Measurements from ENCODE around the gene ZCRB1.
A peak's percentile ranks its signal among the peaks of the same experiment; 100 is the strongest.

The ZCRB1 gene

GRCh38 chr12:42327227-42327590 lies 1.3 kb upstream of the ZCRB1 start:
- DNase-seq (ENCODE audit: low spot score), result no peak

DNA sequence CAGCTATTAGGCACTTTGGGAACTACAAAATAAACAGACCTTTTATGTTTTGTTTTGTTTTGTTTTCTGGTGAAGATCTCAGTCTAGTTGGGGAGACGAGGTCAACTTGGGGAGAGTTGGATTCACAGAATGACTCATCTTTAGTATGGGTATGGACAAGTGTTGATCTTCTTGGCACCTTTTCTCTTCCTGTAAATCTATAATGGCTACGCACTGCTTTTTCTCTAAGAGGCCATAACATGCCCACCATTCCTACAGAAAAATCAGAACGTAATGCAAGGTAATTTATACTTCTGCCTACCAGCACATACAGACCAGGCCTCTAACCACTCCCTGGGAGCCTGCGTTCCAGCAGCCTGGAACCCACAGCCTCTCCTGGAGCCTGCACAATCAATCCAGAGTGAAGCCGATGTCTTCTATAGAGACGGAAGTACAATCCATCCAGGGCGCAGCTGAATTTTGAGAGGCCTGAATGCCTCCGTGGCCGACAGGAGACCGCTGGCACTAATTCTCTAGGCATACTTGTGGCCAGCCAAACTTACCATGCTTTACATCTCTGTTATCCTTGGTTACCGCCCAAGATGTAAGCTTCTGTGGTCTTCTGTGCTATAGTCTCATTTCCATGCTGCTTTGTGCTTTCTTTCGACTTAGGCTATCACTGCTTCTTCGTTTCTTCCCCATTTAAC lies 790 bp upstream of the ZCRB1 start:
- peak; percentile 17 for DNase-seq (ENCODE audit: low spot score)

DNA sequence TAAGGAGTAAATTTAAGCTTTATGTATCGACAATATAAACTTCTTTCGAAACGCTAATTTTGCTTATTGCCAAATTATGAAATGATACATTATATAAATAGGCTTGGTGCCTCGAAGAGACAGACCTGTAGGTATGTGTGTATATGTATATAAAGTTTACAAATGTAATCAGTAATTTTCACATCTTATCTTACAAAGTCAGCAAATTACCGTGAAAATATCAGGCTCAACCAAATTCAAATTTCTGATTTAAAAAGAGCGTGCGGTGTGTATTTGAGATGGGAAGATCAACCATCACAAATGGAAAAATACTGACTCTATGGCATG lies 605 bp downstream of the ZCRB1 start:
- no peak for DNase-seq (ENCODE audit: low spot score)

DNA sequence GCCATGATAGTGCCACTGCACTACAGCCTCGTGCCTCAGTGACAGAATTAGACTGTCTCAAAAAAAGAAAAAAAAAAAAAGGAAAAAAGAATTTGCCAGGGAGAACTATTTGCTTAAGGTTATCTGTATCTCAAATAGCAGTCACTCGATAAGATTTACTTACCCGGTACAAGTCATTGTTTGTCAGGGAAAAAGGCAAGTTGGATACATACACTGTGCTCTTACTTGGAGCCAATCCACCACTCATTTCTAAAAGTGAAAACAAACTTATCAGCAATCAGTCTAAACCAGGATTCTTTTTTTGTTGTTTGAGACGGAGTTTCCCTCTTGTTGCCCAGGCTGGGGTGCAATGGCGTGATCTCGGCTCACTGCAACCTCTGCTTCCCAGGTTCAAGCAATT lies 2.0 kb downstream of the ZCRB1 start:
- no peak for DNase-seq (ENCODE audit: low spot score)

DNA sequence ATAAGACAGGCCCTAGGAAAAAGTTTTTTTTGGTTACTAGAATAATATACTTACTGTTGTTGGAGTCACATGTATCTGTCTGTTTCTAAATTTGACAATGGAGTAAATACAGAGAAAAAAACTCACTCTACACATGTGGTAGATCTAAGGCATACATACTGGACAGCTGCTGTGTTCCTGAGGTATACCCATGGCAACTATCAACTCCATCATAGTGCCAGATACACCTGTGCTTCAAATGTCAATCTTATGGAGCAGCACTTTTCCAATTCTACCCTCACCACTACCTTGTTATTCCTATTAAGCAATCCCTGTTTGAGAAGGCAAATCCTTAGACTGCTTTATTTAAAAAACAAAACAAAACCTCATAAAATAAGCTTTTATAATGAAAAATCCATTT lies 3.3 kb downstream of the ZCRB1 start:
- DNase-seq (ENCODE audit: low spot score), result no peak

DNA sequence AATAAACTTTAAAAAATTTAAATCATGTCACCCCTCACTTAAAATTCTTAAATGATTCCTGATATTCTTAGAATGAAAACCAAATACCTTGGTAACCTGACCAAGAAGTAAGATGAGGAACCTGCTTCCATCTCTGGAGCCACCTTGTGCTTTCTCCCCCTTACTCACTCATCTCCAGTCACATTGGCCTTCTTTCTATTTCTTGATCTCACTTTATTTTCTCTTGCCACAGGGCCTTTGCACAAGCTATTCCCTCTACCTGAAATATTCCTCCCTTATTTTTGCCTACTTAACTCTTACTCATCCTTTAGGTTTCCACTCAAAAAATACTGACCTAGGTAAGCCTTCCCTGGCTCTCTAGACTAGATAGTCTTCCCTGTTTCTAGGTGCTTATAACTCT lies 5.1 kb downstream of the ZCRB1 start:
- no peak for DNase-seq (ENCODE audit: low spot score)

DNA sequence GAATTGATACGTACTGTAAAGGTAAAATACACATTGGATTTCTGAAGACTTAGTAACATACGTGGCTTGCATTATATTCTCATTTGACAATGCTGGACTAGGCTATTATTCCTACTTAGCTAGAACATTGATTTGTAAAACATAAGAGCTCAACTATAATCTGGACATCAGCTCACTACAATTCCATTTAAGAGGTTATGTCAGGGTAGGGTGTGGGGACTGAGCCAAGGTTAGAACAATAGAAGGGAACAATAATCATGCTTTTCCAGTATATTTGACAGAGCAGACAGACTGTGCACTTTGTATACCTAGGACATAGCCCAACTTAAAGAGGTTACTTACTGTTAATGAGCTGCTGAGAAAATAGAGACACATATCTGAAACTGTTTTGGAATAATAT lies 10.8 kb downstream of the ZCRB1 start:
- DNase-seq (ENCODE audit: low spot score), result no peak

DNA sequence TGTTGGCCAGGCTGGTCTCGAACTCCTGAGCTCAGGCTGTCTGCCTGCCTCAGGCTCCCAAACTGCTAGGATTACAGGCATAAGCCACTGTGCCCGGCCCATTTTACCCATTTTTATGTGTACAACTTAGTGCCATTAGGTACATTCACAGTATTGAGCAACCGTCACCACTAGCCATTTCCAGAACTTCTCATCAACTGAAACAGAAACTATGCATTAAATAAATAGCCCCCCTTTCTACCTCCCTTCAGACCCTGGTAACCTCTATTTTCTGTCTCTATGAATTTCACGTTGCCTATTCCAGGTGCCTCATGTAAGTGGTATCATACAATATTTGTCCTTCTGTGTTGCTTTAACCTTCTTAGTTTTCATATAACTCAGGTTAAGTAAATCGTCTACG lies 15.9 kb downstream of the ZCRB1 start:
- no peak for DNase-seq (ENCODE audit: low spot score)

DNA sequence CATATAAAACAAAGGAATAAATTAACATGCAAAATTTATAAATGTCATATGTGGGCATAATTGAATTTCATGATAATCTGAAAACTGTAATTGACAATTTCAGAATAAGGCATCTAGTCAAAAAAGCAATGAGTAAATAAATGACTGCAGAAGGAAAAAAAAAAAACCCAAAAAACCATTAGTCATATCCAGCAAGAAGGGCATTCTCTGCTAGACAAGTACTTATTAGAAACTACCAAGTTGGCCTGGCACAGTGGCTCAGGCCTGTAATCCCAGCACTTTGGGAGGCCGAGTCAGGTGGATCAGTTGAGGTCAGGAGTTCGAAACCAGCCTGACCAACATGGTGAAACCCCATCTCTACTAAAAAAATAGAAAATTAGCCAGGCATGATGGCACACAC lies 17.5 kb downstream of the ZCRB1 start:
- no peak for DNase-seq (ENCODE audit: low spot score)

DNA sequence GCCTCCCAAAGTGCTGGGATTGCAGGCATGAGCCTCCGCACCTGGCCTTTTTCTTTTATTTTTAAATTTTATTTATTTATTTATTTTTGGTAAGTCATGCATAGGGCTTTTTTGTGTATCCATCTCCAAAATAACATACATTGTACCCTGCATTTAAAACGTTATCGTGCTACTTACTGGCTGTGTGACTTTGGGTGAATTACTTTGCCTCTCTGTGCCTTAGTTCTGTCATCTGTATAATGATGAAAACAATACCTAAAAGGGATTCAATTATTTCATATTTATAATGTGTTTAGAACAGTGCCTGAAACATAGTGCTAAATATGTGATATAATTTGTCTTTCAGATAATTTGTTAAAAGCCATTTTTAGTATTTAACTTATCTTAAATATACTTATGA lies 19.6 kb downstream of the ZCRB1 start:
- no peak for DNase-seq (ENCODE audit: low spot score)

- DNase-seq (ENCODE audit: low spot score), result peak; percentile 66
Measured at GRCh38 chr12:42299392-42300308, 26.2 kb downstream of the ZCRB1 start.

GRCh38 chr12:42298887-42299286 lies 27.0 kb downstream of the ZCRB1 start:
- no peak for DNase-seq (ENCODE audit: low spot score)

- DNase-seq (ENCODE audit: low spot score), result no peak
Measured at GRCh38 chr12:42296503-42297109, 29.3 kb downstream of the ZCRB1 start.

DNA sequence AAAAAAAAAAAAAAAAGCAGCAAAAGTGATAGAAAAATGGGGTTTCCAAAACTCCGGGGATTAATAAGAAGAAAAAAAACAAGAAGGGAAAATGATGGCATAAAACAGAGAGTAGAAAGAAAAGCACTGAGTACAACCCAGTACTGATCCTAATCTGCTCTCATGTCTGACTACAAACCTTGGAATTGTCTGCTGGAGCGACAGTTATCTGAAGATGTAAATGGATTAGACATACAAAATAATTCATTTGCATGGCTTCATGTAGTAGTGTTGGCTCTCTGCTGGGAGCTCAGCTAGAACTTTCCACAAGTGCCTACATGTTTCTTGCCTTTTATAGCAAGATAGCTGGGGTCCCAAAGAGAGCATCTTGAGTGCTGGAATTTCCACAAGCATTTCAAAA lies 34.2 kb downstream of the ZCRB1 start:
- no peak for DNase-seq (ENCODE audit: low spot score)

GRCh38 chr12:42288544-42288943 lies 37.4 kb downstream of the ZCRB1 start:
- DNase-seq (ENCODE audit: low spot score), result no peak

GRCh38 chr12:42286741-42287140 lies 39.2 kb downstream of the ZCRB1 start:
- DNase-seq (ENCODE audit: low spot score), result no peak

DNA sequence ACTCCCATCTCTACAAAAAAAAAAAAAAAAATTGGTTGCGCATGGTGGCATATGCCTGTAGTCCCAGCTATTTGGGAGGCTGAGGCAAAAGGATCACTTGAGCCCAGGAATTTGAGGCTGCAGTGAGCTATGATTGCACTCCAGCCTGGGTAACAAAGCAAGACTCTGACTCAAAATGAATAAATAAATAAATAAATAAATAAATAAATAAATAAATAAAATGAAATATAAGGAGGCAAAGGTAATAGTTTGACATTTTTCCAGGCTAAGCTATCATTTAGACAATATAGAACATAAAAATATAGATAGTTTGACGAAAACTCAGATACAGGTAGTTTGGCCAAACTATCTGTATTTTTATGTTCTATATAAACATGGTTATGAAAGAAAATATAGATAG lies 40.5 kb downstream of the ZCRB1 start:
- no peak for DNase-seq (ENCODE audit: low spot score)

DNA sequence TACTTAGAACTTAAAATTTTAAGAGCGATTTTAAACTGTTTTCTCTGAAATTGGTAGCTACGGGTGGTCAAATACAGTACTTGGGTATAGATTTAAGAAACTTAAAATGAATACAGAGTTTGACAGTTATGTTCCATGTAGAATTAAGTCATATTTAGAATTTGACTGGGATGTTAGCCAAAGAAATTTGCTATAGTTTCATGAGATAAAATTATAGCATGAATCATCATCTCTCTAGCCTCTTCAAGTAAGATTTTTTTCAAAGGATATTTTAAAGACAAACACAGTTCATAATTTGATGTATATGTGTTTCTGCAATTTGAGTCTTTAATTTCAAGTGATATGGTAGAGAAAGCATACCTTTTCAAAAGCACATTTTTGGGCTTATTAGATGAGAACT lies 41.0 kb downstream of the ZCRB1 start:
- DNase-seq (ENCODE audit: low spot score), result no peak

GRCh38 chr12:42284157-42284556 lies 41.7 kb downstream of the ZCRB1 start:
- DNase-seq (ENCODE audit: low spot score), result no peak

GRCh38 chr12:42283739-42284138 lies 42.2 kb downstream of the ZCRB1 start:
- DNase-seq (ENCODE audit: low spot score), result no peak

DNA sequence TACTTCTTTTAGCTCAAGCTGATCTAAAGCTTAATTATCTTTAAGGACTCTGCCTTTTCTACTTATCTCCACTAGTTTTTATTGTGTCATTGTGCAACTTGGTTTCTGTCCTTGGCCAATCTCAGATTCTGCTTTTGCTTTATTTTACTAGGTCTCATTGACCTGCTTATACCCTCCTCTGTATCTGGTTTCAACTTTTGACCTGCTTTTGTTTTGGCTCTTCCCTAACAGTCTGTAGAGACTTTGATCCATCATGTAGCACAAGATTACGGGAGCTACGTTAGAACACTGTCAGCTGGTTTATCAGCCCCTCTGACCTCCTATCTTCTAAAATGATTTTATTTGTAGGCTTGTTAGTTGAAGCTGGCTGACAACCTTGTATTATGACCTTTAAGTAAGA lies 43.6 kb downstream of the ZCRB1 start:
- DNase-seq (ENCODE audit: low spot score), result no peak

DNA sequence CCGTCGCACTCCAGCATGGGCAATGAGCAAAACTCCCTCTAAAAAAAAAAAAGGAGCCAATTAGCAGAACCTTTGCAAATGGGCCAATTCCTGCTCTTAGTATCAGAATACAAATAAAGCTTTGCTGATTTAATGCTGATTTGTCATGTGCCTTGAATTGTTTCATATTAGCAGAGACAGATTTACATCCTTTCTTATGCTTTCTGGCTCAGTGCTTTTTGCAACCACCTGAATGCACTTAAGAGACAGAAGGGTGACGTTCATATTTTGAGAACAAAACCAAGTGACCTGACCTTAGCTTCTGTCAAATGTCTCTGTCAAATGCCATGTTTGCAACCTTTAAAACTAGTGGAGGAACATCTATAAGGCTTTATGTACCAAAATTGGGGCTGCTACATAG lies 44.0 kb downstream of the ZCRB1 start:
- DNase-seq (ENCODE audit: low spot score), result no peak

DNA sequence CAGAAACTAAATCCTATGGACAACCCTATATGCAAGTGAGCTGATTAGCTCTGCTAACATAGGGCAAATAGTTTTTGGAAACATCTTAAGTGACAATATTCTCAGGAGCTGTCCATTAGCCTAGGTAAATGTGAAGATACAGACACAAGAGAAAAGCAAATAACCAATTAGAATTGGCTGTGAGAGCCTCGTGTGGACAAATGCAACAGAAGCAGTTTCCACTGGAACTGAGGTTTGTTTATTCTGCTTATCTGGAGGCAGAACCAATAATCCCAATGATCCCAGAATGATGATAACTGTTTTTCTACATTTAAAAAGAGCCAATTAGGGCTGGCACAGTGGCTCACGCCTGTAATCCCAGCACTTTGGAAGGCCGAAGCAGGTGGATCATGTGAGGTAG lies 44.6 kb downstream of the ZCRB1 start:
- DNase-seq (ENCODE audit: low spot score), result no peak

DNA sequence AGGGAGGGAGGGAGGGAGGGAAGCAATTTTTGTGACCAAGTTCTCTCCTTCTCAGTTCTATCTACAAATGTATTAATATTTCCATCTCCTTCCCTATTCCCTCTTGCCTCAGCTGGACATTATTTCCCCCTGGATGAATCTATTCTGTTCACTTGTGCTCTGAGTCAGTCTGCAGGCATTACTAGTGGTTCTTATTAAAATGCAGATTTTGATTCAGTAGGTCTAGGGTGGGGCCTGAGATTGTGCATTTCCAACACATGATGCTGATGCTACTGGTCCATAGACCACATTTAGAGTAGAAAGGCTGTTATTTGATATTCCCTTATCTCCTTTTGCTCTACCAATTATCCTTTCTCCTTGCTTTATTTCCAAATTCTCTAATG lies 47.8 kb downstream of the ZCRB1 start:
- DNase-seq (ENCODE audit: low spot score), result no peak
